Body of pancreas (tissue), 4 donors: ENCODE data around the gene ARHGAP18. TPM values are rescaled to one million over a fixed set of nuclear protein-coding genes. Genes with fewer than 3 reads are reported as not detected.

Source experiments
- ATAC-seq: fragments of 150-250 bp; one replicate; pipeline ENCODE4 v1.9.1; 2016
- DNase-seq, 4 donors: peaks; one replicate each; pipeline ENCODE4 v3.0.0-alpha.2; 2019
- H3K27ac ChIP-seq, 4 donors: fragments of 200-600 bp; sonication (generic); 1 replicate in 3 of 4; 2 replicates in 1 of 4; pipeline versions ENCODE4 v1.5.1 to v1.6.1; 2016 to 2019; ENCODE audit warnings: mild to moderate bottlenecking in 1 of 4, mixed read lengths in 1 of 4, moderate library complexity in 1 of 4
- H3K27me3 ChIP-seq, 2 donors: fragments of 200-600 bp; sonication (generic); one replicate each; pipeline ENCODE4 v1.6.0; 2016; ENCODE audit warnings: mild to moderate bottlenecking in 1 of 2
- H3K36me3 ChIP-seq, 2 donors: fragments of 200-600 bp; sonication (generic); replicated peaks in 1 of 2; 2 replicates each; pipeline ENCODE4 v1.5.1; 2016; ENCODE audit warnings: low read depth in 2 of 2; ENCODE audit not compliant: insufficient read depth in 1 of 2
- H3K4me1 ChIP-seq: fragments of 200-600 bp; sonication (generic); one replicate; pipeline ENCODE4 v1.6.0; 2016
- H3K4me3 ChIP-seq, 2 donors: fragments of 200-600 bp; sonication (generic); 1 replicate in 1 of 2; 2 replicates in 1 of 2; pipeline ENCODE4 v1.5.1; 2016 to 2019
- H3K9me3 ChIP-seq, 3 donors: fragments of 200-600 bp; sonication (generic); 1 replicate in 2 of 3; 2 replicates in 1 of 3; pipeline ENCODE4 v1.5.1; 2016
- POLR2A ChIP-seq, 3 donors: fragments of 450-650 bp; IDR thresholded peaks; one replicate each; pipeline ENCODE4 v1.6.1; 2016; ENCODE audit warnings: antibody characterized with exemption in 3 of 3, mild to moderate bottlenecking in 2 of 3
- WGBS, 2 donors: methylation state at CpG; one replicate each; pipeline ENCODE4 v1.1.5; 2017; 5-methylcytosine and 5-hydroxymethylcytosine counted together
- intact Hi-C: fragments of 100-400 bp; cut with DNase I; formaldehyde crosslinking; loops from one replicate; pipeline ENCODE4 v1.15.1; 2023
- total RNA-seq, 2 donors: library from RNA; depleted of rRNA; stranded (reverse); fragments of >200 nt; gene quantifications; one replicate each; pipeline ENCODE4 v1.1.0, GENCODE V29; 2016
- TF ChIP-seq, protein P1 (sequence below), 7 experiments: fragments of 450-650 bp in 4 of 7; fragments of 200-600 bp in 3 of 7; sonication (generic) in 3 of 7; IDR thresholded peaks; one replicate each; pipeline ENCODE4 v1.5.1; 2016 to 2019; ENCODE audit warnings: antibody characterized with exemption in 7 of 7

ARHGAP18 gene
- total RNA-seq, 2 donors from 2014 or later: 16.2 to 30.6 TPM

DNA sequence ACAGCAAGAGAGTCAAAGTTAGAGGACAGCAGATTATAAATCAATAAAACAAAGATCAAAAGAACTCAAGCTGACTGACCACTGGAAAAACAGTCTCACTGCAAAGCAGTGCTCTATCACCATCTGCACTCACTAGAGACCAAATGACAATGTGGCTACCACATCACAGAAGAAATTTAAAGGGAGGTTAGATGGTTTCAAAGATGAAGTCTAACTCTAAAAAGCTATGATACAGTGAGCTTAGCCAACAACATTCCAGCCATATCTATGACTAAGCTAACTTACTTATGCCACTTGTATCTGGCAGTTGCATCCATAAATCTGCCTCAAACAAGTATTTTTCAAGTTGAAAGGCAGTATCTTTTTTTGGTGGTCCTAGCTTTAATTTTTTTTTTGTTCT lies 68.6 kb downstream of the ARHGAP18 start:
- ATAC-seq (no peak), DNase-seq (no peak)
- intact Hi-C loops: no loop called here
- Histone ChIP-seq H3K4me1 (peaks cover 82% of the 10 kb centered on the region), H3K27me3 (no peaks in the 10 kb centered on the region), H3K4me3 (no peak overlapping the region), H3K27ac (peak overlapping the region in 1 of 4 donors; percentile 16), H3K36me3 (no peaks in the 10 kb centered on the region), H3K9me3 (no peaks in the 10 kb centered on the region)
- TF ChIP-seq, protein P1, sequence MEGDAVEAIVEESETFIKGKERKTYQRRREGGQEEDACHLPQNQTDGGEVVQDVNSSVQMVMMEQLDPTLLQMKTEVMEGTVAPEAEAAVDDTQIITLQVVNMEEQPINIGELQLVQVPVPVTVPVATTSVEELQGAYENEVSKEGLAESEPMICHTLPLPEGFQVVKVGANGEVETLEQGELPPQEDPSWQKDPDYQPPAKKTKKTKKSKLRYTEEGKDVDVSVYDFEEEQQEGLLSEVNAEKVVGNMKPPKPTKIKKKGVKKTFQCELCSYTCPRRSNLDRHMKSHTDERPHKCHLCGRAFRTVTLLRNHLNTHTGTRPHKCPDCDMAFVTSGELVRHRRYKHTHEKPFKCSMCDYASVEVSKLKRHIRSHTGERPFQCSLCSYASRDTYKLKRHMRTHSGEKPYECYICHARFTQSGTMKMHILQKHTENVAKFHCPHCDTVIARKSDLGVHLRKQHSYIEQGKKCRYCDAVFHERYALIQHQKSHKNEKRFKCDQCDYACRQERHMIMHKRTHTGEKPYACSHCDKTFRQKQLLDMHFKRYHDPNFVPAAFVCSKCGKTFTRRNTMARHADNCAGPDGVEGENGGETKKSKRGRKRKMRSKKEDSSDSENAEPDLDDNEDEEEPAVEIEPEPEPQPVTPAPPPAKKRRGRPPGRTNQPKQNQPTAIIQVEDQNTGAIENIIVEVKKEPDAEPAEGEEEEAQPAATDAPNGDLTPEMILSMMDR (IDR thresholded peaks at IDR 0.05): no peak

DNA sequence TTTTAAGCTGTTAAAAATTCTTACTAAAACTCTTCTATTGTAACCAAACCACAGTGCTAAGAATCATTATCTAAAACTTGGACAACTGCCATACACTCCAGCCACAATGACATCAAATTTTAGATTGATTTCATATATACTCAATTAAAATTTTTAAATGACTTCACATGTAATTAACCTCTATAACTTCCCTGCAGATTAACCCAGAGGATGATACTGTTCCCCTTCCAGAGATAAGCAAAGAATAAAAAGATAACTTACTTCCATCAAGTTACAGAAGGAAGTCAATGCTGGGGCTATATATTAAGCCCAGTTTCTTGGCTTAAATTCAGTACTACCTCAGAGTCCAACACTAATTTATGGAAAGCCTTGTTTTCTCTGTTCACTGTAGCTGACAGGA lies 71.3 kb downstream of the ARHGAP18 start:
- intact Hi-C loops: no loop called here
- Histone ChIP-seq H3K4me3 (no peak overlapping the region), H3K27ac (peak overlapping the region; percentile 51 to 80 (median 70)), H3K4me1 (peaks cover 56% of the 10 kb centered on the region), H3K36me3 (peaks cover 0 to 3% of the 10 kb centered on the region in 2 donors), H3K9me3 (no peaks in the 10 kb centered on the region), H3K27me3 (no peaks in the 10 kb centered on the region)
- ATAC-seq: no peak
- no peak for DNase-seq
- TF ChIP-seq, protein P1 (IDR thresholded peaks at IDR 0.05): no peak
- no peak for TF ChIP-seq POLR2A (IDR thresholded peaks at IDR 0.05)

DNA sequence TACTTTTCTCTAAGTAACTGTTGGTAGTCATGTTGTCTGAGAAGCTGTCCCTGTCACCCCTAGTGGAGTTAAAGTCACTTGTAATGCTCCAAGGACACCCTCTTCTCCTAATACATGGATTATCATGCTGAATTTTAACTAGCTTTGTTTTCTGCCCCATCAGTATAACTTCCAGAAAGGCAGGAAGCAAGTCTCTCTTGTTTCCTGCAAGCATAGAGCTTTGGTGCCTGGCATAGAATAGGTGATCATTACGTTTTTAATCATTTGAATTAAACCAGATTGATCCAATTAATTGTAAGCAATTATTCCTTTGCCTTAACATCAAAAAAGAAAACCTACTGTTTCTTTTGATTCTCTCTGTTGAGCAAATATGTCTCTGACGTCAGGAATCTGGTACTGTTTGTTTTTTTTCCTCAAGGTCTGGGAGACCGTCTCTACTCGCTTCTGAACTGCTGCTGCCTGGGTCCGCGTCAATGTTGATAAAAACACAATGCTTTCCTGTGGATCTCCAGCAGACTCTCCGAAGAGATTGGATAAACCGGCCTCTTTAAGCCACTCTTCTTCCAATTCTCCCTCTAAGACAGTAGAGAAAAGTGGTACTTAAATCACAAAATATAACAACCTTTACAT lies 71.8 kb downstream of the ARHGAP18 start:
- DNase-seq (peak in 3 of 4 donors; percentile 36 to 60 (median 54)), ATAC-seq (peak; percentile 93)
- H3K9me3 ChIP-seq: no peaks in the 10 kb centered on the region
- H3K4me1 ChIP-seq: peaks cover 51% of the 10 kb centered on the region
- H3K27ac ChIP-seq: peak overlapping the region; percentile 51 to 80 (median 70)
- WGBS, 2 donors: 5 to 9% methylated on average over 8 of the region's 8 CpGs
- H3K27me3 ChIP-seq: no peaks in the 10 kb centered on the region
- intact Hi-C loops: no loop called here
- TF ChIP-seq POLR2A (IDR thresholded peaks at IDR 0.05): no peak
- TF ChIP-seq, protein P1 (IDR thresholded peaks at IDR 0.05): no peak
- H3K4me3 ChIP-seq: no peak overlapping the region
- H3K36me3 ChIP-seq: peaks cover 0 to 5% of the 10 kb centered on the region in 2 donors

DNA sequence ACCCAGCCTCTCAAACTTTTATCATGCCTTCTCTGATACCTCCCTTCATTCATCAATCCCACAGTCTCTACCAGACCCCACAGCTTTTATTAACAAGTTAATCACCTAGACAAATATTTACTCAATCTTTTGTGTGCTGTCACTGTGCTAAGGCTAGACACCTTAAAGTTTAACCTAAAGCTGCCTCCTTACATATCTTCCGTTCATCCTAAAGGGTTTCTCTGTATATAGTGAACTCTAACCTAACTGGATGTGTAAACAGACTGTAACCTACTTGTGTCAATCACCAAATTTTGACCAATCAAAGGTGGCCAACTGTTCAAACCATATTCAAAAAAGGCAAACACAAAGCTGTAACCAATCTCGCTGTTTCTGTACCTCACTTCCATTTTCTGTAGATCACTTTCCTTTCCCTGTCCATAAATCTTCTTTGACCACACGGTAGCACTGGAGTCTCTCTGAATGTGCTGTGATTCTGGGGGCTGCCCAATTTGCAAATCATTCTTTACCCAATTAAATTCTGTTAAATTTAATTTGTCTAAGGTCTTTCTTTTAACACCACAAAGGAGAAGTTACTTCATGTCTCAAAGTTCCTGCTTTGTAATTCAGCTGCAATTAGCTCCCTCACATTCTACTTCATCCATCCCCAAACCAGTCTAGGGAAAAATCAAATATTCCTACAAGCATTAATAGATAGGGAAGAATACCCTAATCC lies 72.5 kb downstream of the ARHGAP18 start:
- no peaks in the 10 kb centered on the region for H3K27me3 ChIP-seq
- peak overlapping the region; percentile 51 to 80 (median 70) for H3K27ac ChIP-seq
- ATAC-seq (peak; percentile 34), DNase-seq (no peak)
- intact Hi-C loops: no loop called here
- peaks cover 0 to 5% of the 10 kb centered on the region in 2 donors for H3K36me3 ChIP-seq
- TF ChIP-seq, protein P1 (IDR thresholded peaks at IDR 0.05): no peak
- TF ChIP-seq POLR2A (IDR thresholded peaks at IDR 0.05): no peak
- no peak overlapping the region for H3K4me3 ChIP-seq
- H3K9me3 ChIP-seq: no peaks in the 10 kb centered on the region
- 41 to 42% methylated on average over 3 of the region's 3 CpGs for WGBS, 2 donors
- H3K4me1 ChIP-seq: peaks cover 49% of the 10 kb centered on the region
